ENCODE data around the gene SYT17.

DNA sequence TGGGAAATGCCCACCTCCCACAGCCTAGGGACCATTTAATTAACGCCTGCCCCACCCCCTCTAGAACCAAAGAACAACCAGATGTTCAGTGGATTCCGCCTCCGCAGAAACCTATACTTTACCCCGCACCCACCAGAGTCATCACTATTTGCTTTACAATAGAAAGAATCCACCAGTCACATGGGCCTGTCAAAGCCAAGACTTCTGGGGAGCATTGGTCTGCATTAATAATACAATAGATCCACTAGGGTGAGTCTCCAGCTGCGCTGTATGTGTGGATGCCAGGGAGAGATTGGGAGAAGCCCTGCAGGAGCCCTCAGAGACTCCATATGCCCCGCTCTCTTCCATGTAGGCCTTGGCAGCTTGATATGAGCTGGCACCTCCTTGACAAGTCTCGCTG is 148.8 kb downstream of the SYT17 start:
- TF ChIP-seq, protein P1, sequence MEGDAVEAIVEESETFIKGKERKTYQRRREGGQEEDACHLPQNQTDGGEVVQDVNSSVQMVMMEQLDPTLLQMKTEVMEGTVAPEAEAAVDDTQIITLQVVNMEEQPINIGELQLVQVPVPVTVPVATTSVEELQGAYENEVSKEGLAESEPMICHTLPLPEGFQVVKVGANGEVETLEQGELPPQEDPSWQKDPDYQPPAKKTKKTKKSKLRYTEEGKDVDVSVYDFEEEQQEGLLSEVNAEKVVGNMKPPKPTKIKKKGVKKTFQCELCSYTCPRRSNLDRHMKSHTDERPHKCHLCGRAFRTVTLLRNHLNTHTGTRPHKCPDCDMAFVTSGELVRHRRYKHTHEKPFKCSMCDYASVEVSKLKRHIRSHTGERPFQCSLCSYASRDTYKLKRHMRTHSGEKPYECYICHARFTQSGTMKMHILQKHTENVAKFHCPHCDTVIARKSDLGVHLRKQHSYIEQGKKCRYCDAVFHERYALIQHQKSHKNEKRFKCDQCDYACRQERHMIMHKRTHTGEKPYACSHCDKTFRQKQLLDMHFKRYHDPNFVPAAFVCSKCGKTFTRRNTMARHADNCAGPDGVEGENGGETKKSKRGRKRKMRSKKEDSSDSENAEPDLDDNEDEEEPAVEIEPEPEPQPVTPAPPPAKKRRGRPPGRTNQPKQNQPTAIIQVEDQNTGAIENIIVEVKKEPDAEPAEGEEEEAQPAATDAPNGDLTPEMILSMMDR (IDR thresholded peaks at IDR 0.05; ENCODE audit: insufficient read depth, low read length) = no peak
- TF ChIP-seq, protein P2, sequence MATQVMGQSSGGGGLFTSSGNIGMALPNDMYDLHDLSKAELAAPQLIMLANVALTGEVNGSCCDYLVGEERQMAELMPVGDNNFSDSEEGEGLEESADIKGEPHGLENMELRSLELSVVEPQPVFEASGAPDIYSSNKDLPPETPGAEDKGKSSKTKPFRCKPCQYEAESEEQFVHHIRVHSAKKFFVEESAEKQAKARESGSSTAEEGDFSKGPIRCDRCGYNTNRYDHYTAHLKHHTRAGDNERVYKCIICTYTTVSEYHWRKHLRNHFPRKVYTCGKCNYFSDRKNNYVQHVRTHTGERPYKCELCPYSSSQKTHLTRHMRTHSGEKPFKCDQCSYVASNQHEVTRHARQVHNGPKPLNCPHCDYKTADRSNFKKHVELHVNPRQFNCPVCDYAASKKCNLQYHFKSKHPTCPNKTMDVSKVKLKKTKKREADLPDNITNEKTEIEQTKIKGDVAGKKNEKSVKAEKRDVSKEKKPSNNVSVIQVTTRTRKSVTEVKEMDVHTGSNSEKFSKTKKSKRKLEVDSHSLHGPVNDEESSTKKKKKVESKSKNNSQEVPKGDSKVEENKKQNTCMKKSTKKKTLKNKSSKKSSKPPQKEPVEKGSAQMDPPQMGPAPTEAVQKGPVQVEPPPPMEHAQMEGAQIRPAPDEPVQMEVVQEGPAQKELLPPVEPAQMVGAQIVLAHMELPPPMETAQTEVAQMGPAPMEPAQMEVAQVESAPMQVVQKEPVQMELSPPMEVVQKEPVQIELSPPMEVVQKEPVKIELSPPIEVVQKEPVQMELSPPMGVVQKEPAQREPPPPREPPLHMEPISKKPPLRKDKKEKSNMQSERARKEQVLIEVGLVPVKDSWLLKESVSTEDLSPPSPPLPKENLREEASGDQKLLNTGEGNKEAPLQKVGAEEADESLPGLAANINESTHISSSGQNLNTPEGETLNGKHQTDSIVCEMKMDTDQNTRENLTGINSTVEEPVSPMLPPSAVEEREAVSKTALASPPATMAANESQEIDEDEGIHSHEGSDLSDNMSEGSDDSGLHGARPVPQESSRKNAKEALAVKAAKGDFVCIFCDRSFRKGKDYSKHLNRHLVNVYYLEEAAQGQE (IDR thresholded peaks at IDR 0.05; ENCODE audit: insufficient replicate concordance, low read depth) = no peak
